HG02610 (cell line): ENCODE measurements around the gene CASD1.
A peak's percentile ranks its signal among the peaks of the same experiment; 100 is the strongest.

Experiments used
- ATAC-seq: cut with Tn5 transposase; IDR thresholded peaks from one replicate; pipeline ENCODE4 v1.9.1; 2021; ENCODE audit warnings: mild to moderate bottlenecking, moderate library complexity; ENCODE audit not compliant: unreplicated experiment

Gene CASD1

GRCh38 chr7:94579470-94579869 is 69.9 kb downstream of the CASD1 start:
- no peak for ATAC-seq

GRCh38 chr7:94580601-94581000 is 71.0 kb downstream of the CASD1 start:
- no peak for ATAC-seq

GRCh38 chr7:94584113-94584512 is 74.5 kb downstream of the CASD1 start:
- no peak for ATAC-seq

GRCh38 chr7:94588075-94588474 is 78.5 kb downstream of the CASD1 start:
- no peak for ATAC-seq

GRCh38 chr7:94590526-94591162 is 81.0 kb downstream of the CASD1 start:
- no peak for ATAC-seq

GRCh38 chr7:94591176-94591575 is 81.6 kb downstream of the CASD1 start:
- ATAC-seq, result peak; percentile 61

GRCh38 chr7:94594882-94595281 is 85.3 kb downstream of the CASD1 start:
- no peak for ATAC-seq

GRCh38 chr7:94595717-94596116 is 86.1 kb downstream of the CASD1 start:
- no peak for ATAC-seq

- no peak for ATAC-seq
Measured at GRCh38 chr7:94600267-94600666, 90.7 kb downstream of the CASD1 start.

GRCh38 chr7:94602181-94602580 is 92.6 kb downstream of the CASD1 start:
- ATAC-seq, result no peak

- ATAC-seq, result peak; percentile 94
Measured at GRCh38 chr7:94605031-94605430, 95.4 kb downstream of the CASD1 start.
